Testis (tissue), 3 donors: ENCODE results near the gene FCHSD2. TPM values are rescaled to one million over a fixed set of nuclear protein-coding genes. Genes with fewer than 3 reads are reported as not detected.

Experiments
- DNase-seq: peaks from one replicate; pipeline ENCODE4 v3.0.0-alpha.2; 2019
- H3K27ac ChIP-seq, 2 donors: fragments of 200-600 bp; sonication (generic); one replicate each; pipeline ENCODE4 v1.5.1; 2019
- H3K27me3 ChIP-seq: fragments of 200-600 bp; sonication (generic); one replicate; pipeline ENCODE4 v1.5.1; 2019
- H3K36me3 ChIP-seq: fragments of 200-600 bp; sonication (generic); one replicate; pipeline ENCODE4 v1.5.1; 2017; ENCODE audit warnings: low read depth; ENCODE audit errors: missing control alignments
- H3K4me1 ChIP-seq: fragments of 200-600 bp; sonication (generic); one replicate; pipeline ENCODE4 v1.5.1; 2019
- H3K4me3 ChIP-seq, 2 donors: fragments of 200-600 bp; sonication (generic); one replicate each; pipeline ENCODE4 v1.5.1; 2017 to 2019
- H3K9me3 ChIP-seq: fragments of 200-600 bp; sonication (generic); one replicate; pipeline ENCODE4 v1.5.1; 2017
- POLR2A ChIP-seq: fragments of 450-650 bp; IDR thresholded peaks from one replicate; pipeline ENCODE4 v1.6.1; 2017; ENCODE audit warnings: antibody characterized with exemption, mild to moderate bottlenecking, moderate library complexity
- WGBS, 2 donors: methylation state at CpG; one replicate each; pipeline ENCODE4 v1.1.5; 2018; 5-methylcytosine and 5-hydroxymethylcytosine counted together
- intact Hi-C: fragments of 100-400 bp; cut with DNase I; formaldehyde crosslinking; loops from one replicate; pipeline ENCODE4 v1.15.1; 2023; ENCODE audit warnings: low total_unique reads
- polyA plus RNA-seq: library from polyadenylated mRNA; stranded (reverse); fragments of 350-450 nt; fragmentation: Illumina TruSeq; extraction: RNeasy Lipid Tissue Mini Kit (QIAGEN cat#74804); gene quantifications from one replicate; pipeline ENCODE4 v1.2.3, GENCODE V29; 2014; ENCODE audit warnings: low read depth, low replicate concordance; ENCODE audit not compliant: insufficient read depth
- total RNA-seq, 2 donors: library from RNA; depleted of rRNA; stranded (reverse); fragments of >200 nt; gene quantifications; one replicate each; pipeline ENCODE4 v1.2.3, GENCODE V29; 2016
- TF ChIP-seq, protein P1 (sequence below), 3 experiments: fragments of 450-650 bp in 2 of 3; fragments of 200-600 bp in 1 of 3; sonication (generic) in 1 of 3; IDR thresholded peaks; one replicate each; pipeline ENCODE4 v1.5.1; 2016 to 2019; ENCODE audit warnings: antibody characterized with exemption in 3 of 3, mild to moderate bottlenecking in 2 of 3, moderate library complexity in 1 of 3

Gene FCHSD2
- total and polyA plus RNA-seq, 3 donors from 2014 or later: 44.0 to 69.6 (median 65.9) TPM

DNA sequence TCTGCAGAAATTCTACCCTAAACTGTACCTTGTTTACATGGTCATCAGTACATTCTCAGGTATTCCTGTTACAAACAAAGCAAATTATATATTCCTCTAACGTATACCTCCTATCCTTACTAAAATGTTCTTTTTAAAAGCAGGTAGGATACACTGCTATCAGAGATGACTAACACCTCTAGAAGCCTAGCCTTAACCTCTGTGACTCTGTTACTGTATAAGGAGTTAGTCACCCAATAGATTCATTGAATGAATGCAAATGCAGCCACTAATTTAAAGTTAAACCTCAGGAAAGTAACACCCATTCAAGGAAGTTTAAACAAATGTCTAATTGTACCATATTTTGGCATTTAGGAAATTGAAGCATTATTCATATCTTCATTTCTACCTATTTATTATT is 82.2 kb downstream of the FCHSD2 start:
- WGBS, 2 donors: 97 to 100% methylated on average over 1 of the region's 1 CpG
- Histone ChIP-seq H3K36me3 (no peaks in the 10 kb centered on the region), H3K27ac (no peak overlapping the region), H3K4me1 (peaks cover 3% of the 10 kb centered on the region), H3K9me3 (no peaks in the 10 kb centered on the region), H3K4me3 (no peak overlapping the region), H3K27me3 (no peaks in the 10 kb centered on the region)
- TF ChIP-seq, protein P1, sequence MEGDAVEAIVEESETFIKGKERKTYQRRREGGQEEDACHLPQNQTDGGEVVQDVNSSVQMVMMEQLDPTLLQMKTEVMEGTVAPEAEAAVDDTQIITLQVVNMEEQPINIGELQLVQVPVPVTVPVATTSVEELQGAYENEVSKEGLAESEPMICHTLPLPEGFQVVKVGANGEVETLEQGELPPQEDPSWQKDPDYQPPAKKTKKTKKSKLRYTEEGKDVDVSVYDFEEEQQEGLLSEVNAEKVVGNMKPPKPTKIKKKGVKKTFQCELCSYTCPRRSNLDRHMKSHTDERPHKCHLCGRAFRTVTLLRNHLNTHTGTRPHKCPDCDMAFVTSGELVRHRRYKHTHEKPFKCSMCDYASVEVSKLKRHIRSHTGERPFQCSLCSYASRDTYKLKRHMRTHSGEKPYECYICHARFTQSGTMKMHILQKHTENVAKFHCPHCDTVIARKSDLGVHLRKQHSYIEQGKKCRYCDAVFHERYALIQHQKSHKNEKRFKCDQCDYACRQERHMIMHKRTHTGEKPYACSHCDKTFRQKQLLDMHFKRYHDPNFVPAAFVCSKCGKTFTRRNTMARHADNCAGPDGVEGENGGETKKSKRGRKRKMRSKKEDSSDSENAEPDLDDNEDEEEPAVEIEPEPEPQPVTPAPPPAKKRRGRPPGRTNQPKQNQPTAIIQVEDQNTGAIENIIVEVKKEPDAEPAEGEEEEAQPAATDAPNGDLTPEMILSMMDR (IDR thresholded peaks at IDR 0.05): no peak
- no peak for TF ChIP-seq POLR2A
- intact Hi-C loops: no loop called here
- no peak for DNase-seq

DNA sequence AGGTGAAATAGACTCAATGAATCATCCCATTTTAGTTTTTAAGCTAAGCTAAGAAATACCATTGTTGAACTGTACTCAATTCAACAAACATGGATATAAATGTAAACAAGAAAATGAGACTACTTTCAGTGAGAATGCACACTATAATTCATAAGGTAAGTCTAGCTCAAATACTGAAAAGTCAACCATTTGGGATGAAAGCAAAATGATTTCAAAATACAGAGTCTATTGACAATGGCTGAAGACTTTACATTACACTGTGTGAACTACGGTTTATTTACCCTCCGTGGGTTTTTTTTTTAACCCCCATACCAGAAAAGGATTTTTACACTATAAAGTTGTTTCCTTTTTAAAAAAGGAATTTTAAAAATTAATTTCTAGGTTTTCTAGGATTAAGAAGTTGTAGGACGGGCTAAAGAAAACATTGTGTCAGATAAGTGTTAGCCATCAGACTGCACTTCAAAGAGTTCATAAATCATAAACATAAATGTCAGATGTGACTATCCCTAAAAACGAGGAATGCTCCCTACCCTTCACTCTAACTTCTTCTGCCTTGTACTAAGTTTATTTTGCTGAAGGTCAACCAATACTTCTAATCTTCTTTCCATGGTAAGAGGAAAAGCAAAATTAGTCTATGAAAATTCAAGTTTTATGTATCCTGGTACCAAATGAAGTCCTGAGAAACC is 83.0 kb downstream of the FCHSD2 start:
- TF ChIP-seq, protein P1 (IDR thresholded peaks at IDR 0.05): no peak
- TF ChIP-seq POLR2A: no peak
- Histone ChIP-seq H3K4me1 (peaks cover 3% of the 10 kb centered on the region), H3K4me3 (no peak overlapping the region), H3K27me3 (no peaks in the 10 kb centered on the region), H3K36me3 (no peaks in the 10 kb centered on the region), H3K9me3 (no peaks in the 10 kb centered on the region), H3K27ac (no peak overlapping the region)
- DNase-seq: no peak
- intact Hi-C loops: no loop called here
- 61 to 66% methylated on average over 4 of the region's 4 CpGs for WGBS, 2 donors

DNA sequence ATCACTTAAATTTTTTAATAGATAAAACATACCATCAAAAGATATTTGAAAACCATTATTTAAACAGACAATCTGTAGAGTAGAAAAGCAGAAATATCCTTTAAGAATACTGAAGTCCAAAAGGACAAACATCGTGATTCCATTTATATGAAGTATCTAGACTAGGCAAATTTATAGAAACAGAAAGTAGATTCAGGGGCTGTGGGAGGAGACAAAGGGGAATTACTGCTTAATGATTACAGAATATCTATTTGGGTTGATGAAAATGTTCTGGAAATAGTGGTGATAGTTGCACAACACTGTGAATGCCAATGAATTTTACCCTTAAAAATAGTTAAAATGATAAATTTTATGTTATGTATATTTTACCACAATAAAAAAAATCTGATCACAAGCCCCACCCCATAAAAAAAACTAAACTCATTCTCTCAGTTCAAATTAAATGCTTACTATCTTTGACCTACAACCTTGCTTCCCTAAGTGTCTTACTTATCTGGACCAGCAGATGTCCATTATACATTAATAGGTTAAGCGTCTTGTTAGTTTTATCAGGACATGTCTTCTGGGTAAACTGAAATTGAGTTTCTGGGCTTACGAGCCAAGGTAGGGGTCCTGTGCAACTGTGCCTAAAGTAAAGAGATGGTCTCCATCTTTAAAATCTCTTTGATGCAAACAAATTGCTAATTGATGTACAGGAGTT is 86.3 kb downstream of the FCHSD2 start:
- Histone ChIP-seq H3K9me3 (no peaks in the 10 kb centered on the region), H3K4me3 (no peak overlapping the region), H3K27me3 (no peaks in the 10 kb centered on the region), H3K4me1 (peaks cover under 1% of the 10 kb centered on the region), H3K27ac (no peak overlapping the region), H3K36me3 (no peaks in the 10 kb centered on the region)
- WGBS, 2 donors: 78 to 81% methylated on average over 3 of the region's 3 CpGs
- intact Hi-C loops: no loop called here
- no peak for DNase-seq
- no peak for TF ChIP-seq POLR2A
- TF ChIP-seq, protein P1 (IDR thresholded peaks at IDR 0.05): no peak

DNA sequence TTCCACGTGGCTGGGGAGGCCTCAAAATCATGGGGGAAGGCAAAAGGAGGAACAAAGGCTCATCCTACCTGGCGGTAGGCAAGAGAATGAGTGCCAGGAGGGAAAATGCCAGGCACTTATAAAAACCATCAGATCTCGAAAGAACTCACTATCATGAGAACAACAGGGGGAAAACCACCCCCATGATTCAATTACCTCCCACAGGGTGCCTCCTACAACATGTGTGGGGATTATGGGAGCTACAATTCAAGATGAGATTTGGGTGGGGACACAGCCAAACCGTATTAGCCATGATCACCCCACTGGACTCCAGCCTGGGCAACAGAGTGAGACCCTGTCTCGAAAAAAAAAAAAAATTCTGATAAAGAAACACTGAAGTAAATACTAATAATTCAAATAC is 87.1 kb downstream of the FCHSD2 start:
- Histone ChIP-seq H3K4me3 (no peak overlapping the region), H3K9me3 (no peaks in the 10 kb centered on the region), H3K27ac (no peak overlapping the region), H3K4me1 (no peaks in the 10 kb centered on the region), H3K27me3 (no peaks in the 10 kb centered on the region), H3K36me3 (no peaks in the 10 kb centered on the region)
- DNase-seq: no peak
- intact Hi-C loops: no loop called here
- TF ChIP-seq POLR2A: no peak
- TF ChIP-seq, protein P1 (IDR thresholded peaks at IDR 0.05): no peak
- 89 to 93% methylated on average over 5 of the region's 5 CpGs for WGBS, 2 donors
